ENCODE measurements around the gene DNASE2. TPM values are rescaled to one million over a fixed set of nuclear protein-coding genes. Genes with fewer than 3 reads are reported as not detected.

Gene DNASE2
- polyA plus RNA-seq, 3 donors = 38.8 to 91.6 (median 44.8) TPM

DNA sequence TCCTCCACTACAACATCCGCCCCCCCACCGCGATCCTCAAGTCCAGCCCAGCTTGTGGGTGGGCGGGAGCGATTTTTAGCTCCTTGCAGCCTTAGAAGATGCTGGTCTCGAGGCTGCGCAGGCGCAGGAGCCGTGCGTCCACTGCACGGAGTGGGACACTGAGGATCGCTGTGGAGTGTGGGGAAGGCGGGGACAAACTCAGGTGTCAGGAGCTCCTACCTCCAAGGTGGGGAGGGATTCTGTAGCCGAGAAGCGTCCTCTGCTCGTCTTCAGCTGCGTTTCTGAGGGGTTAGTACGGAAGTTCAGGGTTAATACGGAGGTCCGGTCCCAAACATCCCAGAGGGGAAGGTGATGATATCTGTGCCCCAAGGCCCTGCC, 46.7 kb downstream of the DNASE2 start, which contains the start of gene RTBDN:
RTBDN (minus strand) TSS at position 14 of the 378 bp plus-strand sequence. CDS start 4,600 bp downstream, outside the sequence.
- no peak for DNase-seq
- Histone ChIP-seq H3K9ac (ENCODE audit: insufficient read depth, low read length, poor library complexity, severe bottlenecking) (no peak within 1 kb of the TSS), H3K79me2 (ENCODE audit: insufficient read depth, low read length) (no peaks in the 10 kb centered on the region), H4K20me1 (ENCODE audit: insufficient read depth, low read length) (no peaks in the 10 kb centered on the region), H3K4me3 (replicated peaks in 1 of 3; ENCODE audit: low read depth in 2 of 3, low read length in 3 of 3) (peak within 1 kb of the TSS in 1 of 3 experiments; percentile 49), H2AFZ (ENCODE audit: insufficient read depth, low read depth, low read length, poor library complexity, severe bottlenecking) (no peak within 1 kb of the TSS), H3K27me3 (ENCODE audit: control insufficient read depth in 2 of 2, insufficient read depth in 2 of 2, low read length in 2 of 2) (peaks cover 62 to 93% of the 10 kb centered on the region in 2 donors), H3K9me3 (replicated peaks in 1 of 2; ENCODE audit: control insufficient read depth in 1 of 2, insufficient read depth in 1 of 2, low read length in 2 of 2) (peaks cover 8 to 53% of the 10 kb centered on the region in 2 donors), H3K27ac (ENCODE audit: low read depth in 1 of 2, low read length in 2 of 2) (no peak within 1 kb of the TSS), H3K4me1 (ENCODE audit: control insufficient read depth in 1 of 2, insufficient read depth in 2 of 2, low read length in 2 of 2) (peaks cover 10 to 30% of the 10 kb centered on the region in 2 donors), H3K4me2 (replicated peaks; ENCODE audit: extremely low read depth, low read length, poor library complexity, severe bottlenecking) (peak within 1 kb of the TSS; percentile 63), H3K36me3 (replicated peaks in 1 of 2; ENCODE audit: control insufficient read depth in 1 of 2, insufficient read depth in 2 of 2, low read length in 2 of 2) (no peaks in the 10 kb centered on the region)
- TF ChIP-seq, protein P1, sequence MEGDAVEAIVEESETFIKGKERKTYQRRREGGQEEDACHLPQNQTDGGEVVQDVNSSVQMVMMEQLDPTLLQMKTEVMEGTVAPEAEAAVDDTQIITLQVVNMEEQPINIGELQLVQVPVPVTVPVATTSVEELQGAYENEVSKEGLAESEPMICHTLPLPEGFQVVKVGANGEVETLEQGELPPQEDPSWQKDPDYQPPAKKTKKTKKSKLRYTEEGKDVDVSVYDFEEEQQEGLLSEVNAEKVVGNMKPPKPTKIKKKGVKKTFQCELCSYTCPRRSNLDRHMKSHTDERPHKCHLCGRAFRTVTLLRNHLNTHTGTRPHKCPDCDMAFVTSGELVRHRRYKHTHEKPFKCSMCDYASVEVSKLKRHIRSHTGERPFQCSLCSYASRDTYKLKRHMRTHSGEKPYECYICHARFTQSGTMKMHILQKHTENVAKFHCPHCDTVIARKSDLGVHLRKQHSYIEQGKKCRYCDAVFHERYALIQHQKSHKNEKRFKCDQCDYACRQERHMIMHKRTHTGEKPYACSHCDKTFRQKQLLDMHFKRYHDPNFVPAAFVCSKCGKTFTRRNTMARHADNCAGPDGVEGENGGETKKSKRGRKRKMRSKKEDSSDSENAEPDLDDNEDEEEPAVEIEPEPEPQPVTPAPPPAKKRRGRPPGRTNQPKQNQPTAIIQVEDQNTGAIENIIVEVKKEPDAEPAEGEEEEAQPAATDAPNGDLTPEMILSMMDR (IDR thresholded peaks at IDR 0.05) = no peak
- Mint-ChIP-seq H3K4me1 (peaks cover 23% of the 10 kb centered on the region), H3K27ac (no peak within 1 kb of the TSS), H3K36me3 (peaks cover 8 to 15% of the 10 kb centered on the region in 2 donors), H3K4me3 (peak within 1 kb of the TSS in 1 of 2 donors; percentile 82), H3K9me3 (peaks cover 1 to 40% (median 28%) of the 10 kb centered on the region in 7 donors), H3K27me3 (ENCODE audit: low read depth in 3 of 3) (peaks cover 84 to 92% (median 85%) of the 10 kb centered on the region in 3 donors)
- WGBS (ENCODE audit: insufficient coverage) = 14% methylated on average over 15 of the region's 20 CpGs
- intact Hi-C loops (cut with micrococcal nuclease) = no loop called here

DNA sequence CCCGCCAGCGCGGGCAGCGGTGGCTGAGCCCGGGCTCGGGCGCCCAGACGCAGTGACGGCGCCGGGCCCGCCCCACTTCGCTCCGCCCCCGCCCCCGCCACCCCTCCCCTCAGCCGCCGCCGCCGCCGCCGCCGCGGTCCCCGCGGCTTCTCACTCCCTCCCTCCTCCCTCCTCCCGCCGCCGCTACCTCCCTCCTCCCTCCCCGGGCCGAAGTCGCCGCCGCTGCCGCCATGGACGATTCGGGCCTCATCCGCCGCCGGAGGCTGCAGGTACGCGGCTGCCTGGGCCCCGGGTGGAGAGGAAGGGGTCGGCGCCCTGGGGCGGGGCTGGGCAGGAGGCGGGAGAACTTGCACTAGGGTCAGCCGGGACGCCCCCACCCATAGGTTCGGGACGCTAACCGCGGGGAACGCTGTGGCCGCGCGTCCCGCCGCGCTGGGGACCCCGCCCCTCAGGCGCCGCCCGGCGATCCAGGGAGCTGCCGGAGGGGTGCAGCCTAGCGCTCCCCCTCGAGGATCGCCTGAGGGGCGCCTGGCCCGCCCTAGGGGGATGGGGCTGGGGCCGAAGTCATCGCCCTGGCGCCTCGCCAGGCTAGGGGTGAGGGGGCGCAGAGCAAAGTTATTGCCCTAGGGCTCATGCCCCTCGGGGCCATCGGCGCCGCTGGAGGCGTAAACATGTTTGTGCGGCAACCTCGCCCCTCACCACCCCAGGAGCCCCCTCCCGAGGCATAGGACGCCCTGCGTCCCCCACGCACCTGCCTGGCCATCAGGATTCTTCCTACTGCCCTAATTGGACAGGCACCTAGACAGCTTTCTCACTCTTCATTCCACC, 47.3 kb downstream of the DNASE2 start:
- H3K27me3 ChIP-seq (ENCODE audit: control insufficient read depth in 2 of 2, insufficient read depth in 2 of 2, low read length in 2 of 2) = peaks cover 56 to 93% of the 10 kb centered on the region in 2 donors
- Mint-ChIP-seq H3K27ac (no peak overlapping the region), H3K36me3 (peaks cover 8 to 15% of the 10 kb centered on the region in 2 donors), H3K4me1 (peaks cover 20% of the 10 kb centered on the region), H3K4me3 (peak overlapping the region in 1 of 2 donors; percentile 82), H3K9me3 (peaks cover 1 to 37% (median 26%) of the 10 kb centered on the region in 7 donors), H3K27me3 (ENCODE audit: low read depth in 3 of 3) (peaks cover 78 to 92% (median 82%) of the 10 kb centered on the region in 3 donors)
- H3K27ac ChIP-seq (ENCODE audit: low read depth in 1 of 2, low read length in 2 of 2) = no peak overlapping the region
- TF ChIP-seq, protein P1 (IDR thresholded peaks at IDR 0.05) = no peak
- no peak for DNase-seq
- peak overlapping the region in 1 of 3 experiments; percentile 49 for H3K4me3 ChIP-seq (replicated peaks in 1 of 3; ENCODE audit: low read depth in 2 of 3, low read length in 3 of 3)
- no peak overlapping the region for H3K9ac ChIP-seq (ENCODE audit: insufficient read depth, low read length, poor library complexity, severe bottlenecking)
- H4K20me1 ChIP-seq (ENCODE audit: insufficient read depth, low read length) = no peaks in the 10 kb centered on the region
- intact Hi-C loops (cut with micrococcal nuclease) = no loop called here
- no peak overlapping the region for H2AFZ ChIP-seq (ENCODE audit: insufficient read depth, low read depth, low read length, poor library complexity, severe bottlenecking)
- H3K36me3 ChIP-seq (replicated peaks in 1 of 2; ENCODE audit: control insufficient read depth in 1 of 2, insufficient read depth in 2 of 2, low read length in 2 of 2) = no peaks in the 10 kb centered on the region
- WGBS (ENCODE audit: insufficient coverage) = 4% methylated on average over 41 of the region's 87 CpGs
- H3K4me1 ChIP-seq (ENCODE audit: control insufficient read depth in 1 of 2, insufficient read depth in 2 of 2, low read length in 2 of 2) = peaks cover 9 to 28% of the 10 kb centered on the region in 2 donors
- H3K4me2 ChIP-seq (replicated peaks; ENCODE audit: extremely low read depth, low read length, poor library complexity, severe bottlenecking) = peak overlapping the region; percentile 63
- H3K79me2 ChIP-seq (ENCODE audit: insufficient read depth, low read length) = no peaks in the 10 kb centered on the region
- H3K9me3 ChIP-seq (replicated peaks in 1 of 2; ENCODE audit: control insufficient read depth in 1 of 2, insufficient read depth in 1 of 2, low read length in 2 of 2) = peaks cover 8 to 47% of the 10 kb centered on the region in 2 donors
